Lower leg skin (tissue), 4 donors: ENCODE measurements around the gene CCR6. TPM values are rescaled to one million over a fixed set of nuclear protein-coding genes. Genes with fewer than 3 reads are reported as not detected.
A peak's percentile ranks its signal among the peaks of the same experiment; 100 is the strongest.

ENCODE experiments used
- DNase-seq, 2 donors: peaks; one replicate each; pipeline ENCODE4 v3.0.0-alpha.2; 2019; ENCODE audit warnings: low spot score in 2 of 2
- H3K4me3 ChIP-seq: fragments of 200-600 bp; sonication (generic); 2 replicates; pipeline ENCODE4 v1.5.1; 2017; ENCODE audit warnings: mild to moderate bottlenecking, low read depth; ENCODE audit not compliant: poor library complexity, severe bottlenecking
- CTCF ChIP-seq, 3 donors: fragments of 450-650 bp; IDR thresholded peaks; one replicate each; pipeline ENCODE4 v1.5.1; 2016; ENCODE audit warnings: antibody characterized with exemption in 3 of 3, mild to moderate bottlenecking in 3 of 3, moderate library complexity in 2 of 3
- POLR2A ChIP-seq, 2 donors: fragments of 450-650 bp; IDR thresholded peaks; one replicate each; pipeline ENCODE4 v1.6.1; 2016 to 2017; ENCODE audit warnings: antibody characterized with exemption in 2 of 2, mild to moderate bottlenecking in 1 of 2, moderate library complexity in 1 of 2
- WGBS, 2 donors: methylation state at CpG; one replicate each; pipeline ENCODE4 v1.1.5; 2018; 5-methylcytosine and 5-hydroxymethylcytosine counted together
- intact Hi-C: fragments of 100-400 bp; cut with DNase I; formaldehyde crosslinking; loops from one replicate; pipeline ENCODE4 v1.15.0; 2023; ENCODE audit warnings: low total_unique reads
- total RNA-seq, 4 donors: library from RNA; depleted of rRNA; stranded (reverse); fragments of >200 nt; gene quantifications; one replicate each; pipeline ENCODE4 v1.1.0, GENCODE V29; 2016

The CCR6 gene
- total RNA-seq, 4 donors from 2014 or later: 0.42 to 1.5 (median 0.49) TPM; not detected in 1

GRCh38 chr6:167118839-167119238, 4.1 kb upstream of the CCR6 start:
- TF ChIP-seq POLR2A (IDR thresholded peaks at IDR 0.05) (no peak), CTCF (IDR thresholded peaks at IDR 0.05) (no peak)
- no peak overlapping the region for H3K4me3 ChIP-seq
- 85 to 86% methylated on average over 12 of the region's 12 CpGs for WGBS, 2 donors
- intact Hi-C loops: no loop called here
- DNase-seq: no peak

- H3K4me3 ChIP-seq: no peak overlapping the region
- WGBS, 2 donors: 71 to 79% methylated on average over 8 of the region's 8 CpGs
- intact Hi-C loops: no loop called here
- no peak for DNase-seq
- no peak for TF ChIP-seq POLR2A (IDR thresholded peaks at IDR 0.05)
- no peak for TF ChIP-seq CTCF (IDR thresholded peaks at IDR 0.05)
Measured at GRCh38 chr6:167119670-167120582, 3.0 kb upstream of the CCR6 start.

GRCh38 chr6:167120583-167120903, 2.4 kb upstream of the CCR6 start:
- DNase-seq: no peak
- 74% methylated on average over 1 of the region's 1 CpG for WGBS, 2 donors
- intact Hi-C loops: no loop called here
- H3K4me3 ChIP-seq: no peak overlapping the region
- TF ChIP-seq CTCF (IDR thresholded peaks at IDR 0.05) (no peak), POLR2A (IDR thresholded peaks at IDR 0.05) (no peak)

GRCh38 chr6:167121335-167121841, 1.5 kb upstream of the CCR6 start:
- H3K4me3 ChIP-seq: no peak overlapping the region
- intact Hi-C loops: no loop called here
- WGBS, 2 donors: 84 to 88% methylated on average over 8 of the region's 8 CpGs
- TF ChIP-seq POLR2A (IDR thresholded peaks at IDR 0.05) (no peak), CTCF (IDR thresholded peaks at IDR 0.05) (no peak)
- DNase-seq: no peak

GRCh38 chr6:167122041-167122826, 662 bp upstream of the CCR6 start:
- DNase-seq: peak in 1 of 2 donors; percentile 72
- no peak overlapping the region for H3K4me3 ChIP-seq
- 79 to 82% methylated on average over 23 of the region's 23 CpGs for WGBS, 2 donors
- intact Hi-C loops: no loop called here
- TF ChIP-seq CTCF (IDR thresholded peaks at IDR 0.05) (no peak), POLR2A (IDR thresholded peaks at IDR 0.05) (no peak)
